Cardiac septum (tissue), 1 donor: ENCODE measurements around the gene KCTD7. TPM values are rescaled to one million over a fixed set of nuclear protein-coding genes. Genes with fewer than 3 reads are reported as not detected.
"Not testable (repeated sequence)": the region's sequence is repeated elsewhere in the genome, so short reads cannot be mapped to it uniquely, and the experiment has no call there.

Experiments
- DNase-seq: peaks from one replicate; pipeline ENCODE4 v3.0.0-alpha.2; 2020; ENCODE audit warnings: low spot score
- intact Hi-C: fragments of 100-400 bp; cut with DNase I; formaldehyde crosslinking; loops from one replicate; pipeline ENCODE4 v1.14.0; 2022
- total RNA-seq: library from RNA; stranded (reverse); fragmentation: NEBNext Ultra II Directional; extraction: Animal tissue kit (Norgen Biotek cat#: 25700); gene quantifications from one replicate; pipeline ENCODE4 v1.2.1, GENCODE V29; 2021
- donor health status: DM: no; HTN: no; CAD: no.

KCTD7 gene
- total RNA-seq, 1 donor from 2014 or later = 9.7 TPM

GRCh38 chr7:66641526-66641871 lies 12.8 kb downstream of the KCTD7 start:
- intact Hi-C loops = no loop called here
- no peak for DNase-seq

- no peak for DNase-seq
- intact Hi-C loops = no loop called here
These were observed 13.5 kb downstream of the KCTD7 start for GRCh38 chr7:66642186-66642585.

- no peak for DNase-seq
- intact Hi-C loops = no loop called here
These were observed 14.3 kb downstream of the KCTD7 start for GRCh38 chr7:66642932-66643331.

GRCh38 chr7:66643395-66643794 lies 14.7 kb downstream of the KCTD7 start:
- DNase-seq = no peak
- intact Hi-C loops = no loop called here

- intact Hi-C loops = not testable (repeated sequence)
These were observed 22.3 kb downstream of the KCTD7 start for GRCh38 chr7:66651026-66651425.

GRCh38 chr7:66653719-66654274 lies 25.1 kb downstream of the KCTD7 start:
- DNase-seq = not testable (repeated sequence)
- intact Hi-C loops = loop anchor here (2.0 kb wide), 1 partner anchor 29 kb away; no protein-coding TSS in a partner anchor

More at GRCh38 chr7:66651026-66651425, 22.3 kb downstream of the KCTD7 start:
- not testable (repeated sequence) for DNase-seq

- intact Hi-C loops = loop anchor here (2.0 kb wide), 1 partner anchor 28 kb away; no protein-coding TSS in a partner anchor
- peak; percentile 99 for DNase-seq
These were observed 25.8 kb downstream of the KCTD7 start for GRCh38 chr7:66654275-66655112.

- not testable (repeated sequence) for DNase-seq
- intact Hi-C loops = loop anchor here (2.0 kb wide), 1 partner anchor 28 kb away; no protein-coding TSS in a partner anchor
These were observed 26.6 kb downstream of the KCTD7 start for GRCh38 chr7:66655113-66655806.

GRCh38 chr7:66655826-66656485 lies 27.3 kb downstream of the KCTD7 start:
- DNase-seq = not testable (repeated sequence)
- intact Hi-C loops = loop anchor here (2.0 kb wide), 1 partner anchor 27 kb away; no protein-coding TSS in a partner anchor

GRCh38 chr7:66657798-66658197 lies 29.1 kb downstream of the KCTD7 start:
- DNase-seq = no peak
- intact Hi-C loops = no loop called here

- no peak for DNase-seq
- intact Hi-C loops = no loop called here
These were observed 34.1 kb downstream of the KCTD7 start for GRCh38 chr7:66662646-66663264.

- intact Hi-C loops = no loop called here
- no peak for DNase-seq
These were observed 36.1 kb downstream of the KCTD7 start for GRCh38 chr7:66664590-66665293.

GRCh38 chr7:66666313-66666952 lies 37.8 kb downstream of the KCTD7 start:
- intact Hi-C loops = no loop called here
- no peak for DNase-seq

GRCh38 chr7:66667023-66667728 lies 38.5 kb downstream of the KCTD7 start:
- no peak for DNase-seq
- intact Hi-C loops = no loop called here

GRCh38 chr7:66668112-66668511 lies 39.4 kb downstream of the KCTD7 start:
- no peak for DNase-seq
- intact Hi-C loops = no loop called here

- intact Hi-C loops = no loop called here
- no peak for DNase-seq
These were observed 40.0 kb downstream of the KCTD7 start for GRCh38 chr7:66668677-66669076.

GRCh38 chr7:66669088-66669487 lies 40.4 kb downstream of the KCTD7 start:
- intact Hi-C loops = no loop called here

GRCh38 chr7:66669496-66669895 lies 40.8 kb downstream of the KCTD7 start:
- DNase-seq = no peak
- intact Hi-C loops = no loop called here

More at GRCh38 chr7:66669088-66669487, 40.4 kb downstream of the KCTD7 start:
- DNase-seq = no peak
